Sigmoid colon (tissue), 4 donors: Measurements from ENCODE around the gene PSORS1C1.

Experiments
- CTCF ChIP-seq, 4 experiments: fragments of 450-650 bp in 3 of 4; fragments of 200-600 bp in 1 of 4; IDR thresholded peaks; one replicate each; pipeline ENCODE4 v1.5.1; 2016 to 2019; ENCODE audit warnings: antibody characterized with exemption in 4 of 4, mild to moderate bottlenecking in 3 of 4, moderate library complexity in 2 of 4
- EP300 ChIP-seq, 4 donors: sonication (generic); formaldehyde crosslinking; IDR thresholded peaks; one replicate each; pipeline ENCODE4 v1.6.1; 2017; ENCODE audit warnings: antibody characterized with exemption in 4 of 4

- no peak for TF ChIP-seq CTCF (IDR thresholded peaks at IDR 0.05)
- TF ChIP-seq EP300 (IDR thresholded peaks at IDR 0.05): no peak
These were observed 39.8 kb downstream of the PSORS1C1 start for GRCh38 chr6:31154436-31154835.
